HG03439 (cell line): ENCODE results near the gene SNX13.

Experiments used
- ATAC-seq: cut with Tn5 transposase; IDR thresholded peaks from one replicate; pipeline ENCODE4 v1.9.1; 2021; ENCODE audit warnings: mild to moderate bottlenecking, moderate library complexity; ENCODE audit not compliant: unreplicated experiment

SNX13 gene, protein sequence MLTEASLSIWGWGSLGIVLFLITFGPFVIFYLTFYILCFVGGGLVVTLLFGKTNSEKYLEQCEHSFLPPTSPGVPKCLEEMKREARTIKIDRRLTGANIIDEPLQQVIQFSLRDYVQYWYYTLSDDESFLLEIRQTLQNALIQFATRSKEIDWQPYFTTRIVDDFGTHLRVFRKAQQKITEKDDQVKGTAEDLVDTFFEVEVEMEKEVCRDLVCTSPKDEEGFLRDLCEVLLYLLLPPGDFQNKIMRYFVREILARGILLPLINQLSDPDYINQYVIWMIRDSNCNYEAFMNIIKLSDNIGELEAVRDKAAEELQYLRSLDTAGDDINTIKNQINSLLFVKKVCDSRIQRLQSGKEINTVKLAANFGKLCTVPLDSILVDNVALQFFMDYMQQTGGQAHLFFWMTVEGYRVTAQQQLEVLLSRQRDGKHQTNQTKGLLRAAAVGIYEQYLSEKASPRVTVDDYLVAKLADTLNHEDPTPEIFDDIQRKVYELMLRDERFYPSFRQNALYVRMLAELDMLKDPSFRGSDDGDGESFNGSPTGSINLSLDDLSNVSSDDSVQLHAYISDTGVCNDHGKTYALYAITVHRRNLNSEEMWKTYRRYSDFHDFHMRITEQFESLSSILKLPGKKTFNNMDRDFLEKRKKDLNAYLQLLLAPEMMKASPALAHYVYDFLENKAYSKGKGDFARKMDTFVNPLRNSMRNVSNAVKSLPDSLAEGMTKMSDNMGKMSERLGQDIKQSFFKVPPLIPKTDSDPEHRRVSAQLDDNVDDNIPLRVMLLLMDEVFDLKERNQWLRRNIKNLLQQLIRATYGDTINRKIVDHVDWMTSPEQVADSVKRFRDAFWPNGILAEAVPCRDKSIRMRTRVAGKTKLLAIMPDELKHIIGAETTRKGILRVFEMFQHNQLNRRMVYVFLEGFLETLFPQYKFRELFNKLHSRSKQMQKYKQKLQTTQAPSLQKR

DNA sequence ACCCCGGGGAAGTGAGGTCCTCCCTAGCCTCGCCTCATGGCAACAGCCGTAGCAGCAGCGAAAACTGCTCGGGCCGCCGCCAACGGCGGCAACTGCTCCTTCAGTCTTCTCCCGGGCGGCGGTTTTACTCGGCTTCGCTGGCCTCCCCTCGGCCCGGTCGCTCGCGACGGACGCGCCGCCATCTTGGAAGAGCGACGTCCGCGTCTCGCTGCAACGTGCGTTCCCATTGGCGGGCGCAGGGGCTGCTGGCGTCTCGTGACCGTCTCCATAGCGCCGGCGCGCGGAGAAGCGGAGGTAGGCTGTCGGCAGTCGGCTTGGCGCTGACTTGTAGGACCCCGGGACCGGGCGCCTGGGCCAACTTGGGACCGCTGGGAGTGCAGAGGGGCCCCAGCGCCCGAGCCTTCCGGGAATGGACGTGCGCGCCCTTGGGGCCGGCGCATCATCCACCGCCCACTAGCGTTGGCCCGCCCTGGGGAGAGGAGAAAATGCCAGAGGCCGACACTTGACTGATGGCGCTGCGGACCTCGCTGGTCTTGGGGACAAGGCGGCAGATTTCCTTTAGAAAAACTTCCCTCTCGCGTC, at the start of gene SNX13:
Gene SNX13, minus strand, starts transcription at position 193 of the 582 bp plus-strand sequence. CDS start 199 bp downstream, outside the sequence.
- ATAC-seq = peak; percentile 91

DNA sequence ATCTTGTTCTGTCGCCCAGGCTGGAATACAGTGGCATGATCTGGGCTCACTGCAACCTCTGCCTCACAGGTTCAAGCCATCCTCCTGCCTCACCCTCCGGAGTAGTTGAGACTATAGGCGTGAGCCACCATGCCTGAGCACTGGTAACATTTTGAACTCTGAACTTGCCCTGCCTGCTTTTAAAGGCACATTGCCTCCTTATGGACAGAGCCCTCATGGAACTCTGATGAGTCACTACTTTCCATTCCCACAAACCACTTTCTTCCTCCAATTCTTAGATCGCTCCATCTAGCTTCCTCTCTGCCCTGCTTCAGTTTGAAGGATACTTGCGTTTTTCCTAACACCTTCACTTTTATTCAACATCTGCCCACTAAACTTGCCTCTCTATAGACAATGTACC, 49.3 kb upstream of the SNX13 start:
- ATAC-seq = no peak

DNA sequence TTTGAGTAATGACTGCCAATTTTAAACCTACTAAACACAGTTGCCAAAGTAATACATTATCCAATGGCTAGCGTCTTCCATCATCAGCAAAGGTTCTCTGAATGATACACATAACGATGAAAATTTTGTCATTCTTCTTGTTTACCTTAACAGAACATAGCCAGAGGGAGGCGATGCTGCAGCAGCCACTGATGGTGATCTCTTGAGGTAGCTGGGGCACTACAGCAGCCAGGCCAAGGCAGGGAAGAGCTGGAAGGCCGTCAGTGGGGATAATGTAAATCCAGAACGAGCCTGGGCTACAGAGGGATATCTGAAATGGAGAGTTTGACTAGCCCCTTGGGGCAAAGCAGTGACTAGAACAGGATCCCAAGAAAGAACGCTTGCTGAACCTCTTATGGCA, 48.6 kb upstream of the SNX13 start:
- no peak for ATAC-seq

DNA sequence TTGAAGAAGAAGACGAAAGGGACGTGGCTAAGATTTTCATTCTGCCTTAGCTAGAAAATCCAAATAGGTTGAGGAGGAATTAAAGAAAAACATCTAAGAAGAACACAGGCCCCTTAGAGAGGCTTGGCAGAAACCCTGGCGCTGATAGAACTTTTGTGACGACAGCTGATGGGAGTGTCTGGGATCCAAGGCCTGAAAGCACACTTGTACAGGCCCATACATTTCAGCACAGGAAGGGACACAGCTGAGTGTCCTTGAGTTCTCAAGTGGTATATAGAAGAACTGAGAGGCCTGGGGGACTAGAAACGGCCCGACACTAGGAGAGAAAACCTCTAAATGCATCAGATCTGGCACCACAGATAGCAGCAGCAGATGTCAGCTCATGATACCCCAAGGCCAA, 47.8 kb upstream of the SNX13 start:
- no peak for ATAC-seq

DNA sequence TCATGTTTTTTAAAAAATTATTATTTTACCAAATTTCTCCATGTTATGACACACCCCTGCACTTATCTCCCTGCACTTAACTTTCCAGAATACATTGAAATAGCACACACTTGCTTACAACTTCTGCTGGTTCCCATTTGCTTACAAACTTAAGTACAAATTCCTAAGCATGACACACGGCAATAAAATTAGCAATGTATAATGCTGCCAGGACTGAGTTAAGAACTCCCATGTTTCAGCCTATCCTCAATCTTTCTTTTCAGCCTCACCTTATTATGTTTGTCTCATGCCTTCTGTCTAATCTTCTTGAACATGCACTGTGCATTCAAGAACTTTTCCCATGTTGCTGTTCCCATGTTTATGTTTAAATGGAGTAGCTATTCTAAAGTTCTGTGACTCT, 46.6 kb upstream of the SNX13 start:
- no peak for ATAC-seq

DNA sequence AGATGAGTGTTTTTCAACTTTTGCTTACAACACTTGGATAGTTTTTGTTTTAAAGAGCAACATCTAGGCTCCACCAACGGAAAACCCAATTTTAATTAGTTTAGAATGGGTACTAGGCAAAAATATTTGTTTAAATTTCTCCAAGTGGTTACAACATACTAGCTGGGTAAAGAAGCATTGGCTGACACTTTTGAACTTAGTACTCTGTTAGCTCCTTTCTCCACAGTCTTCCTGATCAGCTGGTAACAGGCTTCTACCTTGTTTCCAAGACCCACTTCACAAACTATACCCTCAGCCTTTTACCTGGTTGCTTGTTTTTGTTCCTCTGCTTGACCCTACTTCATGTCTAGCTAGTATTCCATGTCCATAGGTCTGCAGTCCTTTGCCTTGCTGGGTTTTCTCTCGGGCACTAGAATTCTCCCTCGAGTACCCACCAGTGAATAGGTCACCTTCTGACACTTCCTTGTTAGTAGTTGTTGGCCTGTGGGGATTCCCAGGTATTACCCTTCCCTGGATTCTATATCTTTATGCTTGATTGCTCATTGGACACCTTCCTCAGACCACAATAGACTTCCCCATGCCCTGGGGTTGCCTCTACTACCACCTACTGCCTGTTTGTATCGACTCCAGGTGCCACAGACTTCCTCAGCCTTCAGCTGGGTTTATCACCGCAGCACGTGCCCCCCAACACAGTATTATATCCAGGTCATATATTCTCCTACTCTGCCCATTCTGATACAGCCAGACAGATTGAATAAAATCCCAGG, 45.4 kb upstream of the SNX13 start:
- no peak for ATAC-seq

DNA sequence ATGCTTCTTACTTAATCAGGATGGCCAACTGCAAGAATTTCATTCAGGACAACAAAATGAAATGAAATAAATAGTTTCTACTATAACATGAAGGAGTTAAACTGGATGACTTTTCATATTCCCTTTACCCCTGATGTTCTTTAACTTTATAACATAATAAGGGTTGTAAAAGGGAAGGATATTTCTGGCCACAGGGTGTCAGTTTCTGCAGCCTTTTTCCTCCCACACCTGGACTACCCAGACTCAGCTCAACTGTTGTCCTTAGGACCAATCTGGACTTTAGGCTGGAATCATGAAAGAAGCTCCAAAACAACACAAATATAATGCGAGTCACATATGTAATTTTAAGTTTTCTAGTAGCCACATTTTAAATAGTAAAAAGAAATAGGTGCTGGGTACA, 44.0 kb upstream of the SNX13 start:
- ATAC-seq = no peak

DNA sequence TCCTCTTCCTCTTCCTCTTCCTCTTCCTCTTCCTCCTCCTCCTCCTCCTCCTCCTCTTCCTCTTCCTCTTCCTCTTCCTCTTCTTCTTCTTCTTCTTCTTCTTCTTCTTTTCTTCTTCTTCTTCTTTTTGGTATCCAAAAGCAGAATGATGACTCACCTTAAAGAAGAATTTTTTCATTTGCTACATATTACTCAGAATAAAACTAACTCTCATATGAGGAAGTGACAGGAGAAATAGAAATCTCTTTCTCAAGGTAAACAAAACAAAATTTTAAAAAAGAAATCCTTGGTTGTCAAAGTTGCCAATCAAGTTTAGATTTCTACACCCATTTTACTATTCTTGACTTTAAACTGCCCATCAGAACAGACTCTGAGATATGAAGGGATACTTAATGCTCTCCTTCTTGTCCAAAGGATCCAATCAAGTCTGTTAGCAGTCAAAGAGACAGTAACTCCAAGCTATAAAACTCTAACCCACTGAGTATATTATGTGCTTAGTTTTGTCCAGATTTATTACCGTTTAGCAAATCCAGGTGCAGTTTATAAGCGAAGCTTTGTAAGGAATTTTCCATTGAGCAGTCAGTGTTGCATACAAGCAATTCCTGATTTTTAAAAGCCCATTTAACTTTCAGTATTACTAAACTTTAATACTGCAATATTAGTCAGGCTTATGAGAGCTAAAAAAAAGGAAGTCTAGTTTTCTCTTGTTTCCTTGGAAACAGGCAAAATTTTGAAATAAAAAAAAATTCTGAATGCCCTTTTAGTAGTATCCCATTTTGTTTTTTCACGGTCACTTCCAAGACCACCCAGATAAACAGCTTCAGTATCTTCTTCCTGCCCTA, 43.1 kb upstream of the SNX13 start:
- no peak for ATAC-seq

DNA sequence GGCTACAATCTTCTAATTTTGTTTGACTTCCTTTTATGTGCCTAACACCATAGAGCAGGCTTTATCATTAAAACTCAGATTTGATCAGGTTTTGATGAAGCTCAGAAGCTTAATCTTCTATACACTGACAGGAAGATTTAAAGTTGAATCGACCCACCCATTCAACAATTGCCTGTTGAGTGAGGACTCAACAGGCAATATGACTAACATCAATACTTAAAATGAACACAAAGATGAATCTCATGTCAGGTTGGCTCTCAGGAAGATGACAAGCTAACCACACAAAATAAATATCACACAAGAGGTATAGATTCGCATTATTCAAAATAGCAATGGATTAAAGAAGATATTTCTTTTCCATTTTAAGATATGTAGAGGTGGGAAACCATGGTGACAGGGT, 36.7 kb upstream of the SNX13 start:
- ATAC-seq = no peak

DNA sequence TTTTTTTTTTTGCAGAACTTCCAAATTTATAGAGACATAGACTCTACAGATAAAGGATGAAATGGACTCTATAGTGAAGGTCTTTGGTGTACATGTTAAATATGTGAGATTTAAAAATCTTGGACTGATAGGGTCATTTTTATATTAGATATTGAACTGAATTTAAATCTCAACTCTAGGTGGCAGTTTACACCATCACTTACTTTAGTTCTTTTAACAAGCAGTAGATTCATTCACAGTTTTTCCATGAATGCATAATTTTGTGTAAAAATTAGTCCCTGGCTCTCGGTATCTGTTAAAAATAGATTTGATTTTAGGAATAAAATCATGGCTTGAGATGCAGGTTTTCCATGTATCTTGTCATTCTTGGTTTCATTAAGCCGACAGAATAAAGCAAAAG, 31.1 kb upstream of the SNX13 start:
- ATAC-seq = no peak

DNA sequence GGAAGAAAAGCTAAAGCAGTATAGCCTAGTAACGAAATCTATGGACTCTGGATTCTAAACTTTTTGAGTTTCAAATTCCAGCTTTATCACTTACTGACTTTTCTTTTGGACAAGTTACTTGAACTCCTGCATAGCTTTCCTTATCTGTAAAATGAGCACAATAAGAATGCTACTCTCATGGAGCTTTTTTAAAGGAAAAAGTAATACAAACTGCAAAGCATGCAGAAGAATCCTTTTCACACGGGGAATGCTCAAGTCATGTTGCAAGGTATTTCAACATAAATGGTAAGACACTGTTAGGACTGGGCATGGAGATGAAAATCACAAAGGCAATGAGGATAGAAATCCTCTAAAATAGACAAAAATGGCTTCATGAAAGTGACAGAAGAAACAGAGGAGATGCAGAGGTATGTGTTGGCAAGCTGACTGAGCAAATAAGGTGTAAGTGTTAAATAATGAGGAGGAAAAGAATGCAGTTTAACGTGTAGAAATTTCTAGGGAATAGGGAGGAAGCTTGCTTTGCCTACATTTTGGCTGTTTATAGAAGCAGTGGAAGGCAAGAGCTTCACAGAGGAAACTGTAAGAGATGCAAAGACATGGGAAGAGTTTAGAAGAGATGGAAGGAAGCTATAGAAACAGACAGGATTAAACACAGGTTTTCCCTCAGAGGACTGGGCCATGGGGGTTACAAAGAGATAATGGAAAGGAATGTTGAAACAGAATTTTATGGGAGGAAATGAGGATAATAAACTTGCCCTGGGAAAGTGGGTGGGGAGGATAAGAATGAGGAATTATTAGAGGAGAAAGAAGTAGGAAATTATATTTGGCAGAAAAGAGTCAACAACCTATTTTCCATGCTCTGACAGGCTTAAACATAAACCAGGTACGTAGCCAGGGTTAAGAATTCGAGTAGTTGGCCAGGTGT, 28.8 kb upstream of the SNX13 start:
- ATAC-seq = no peak

DNA sequence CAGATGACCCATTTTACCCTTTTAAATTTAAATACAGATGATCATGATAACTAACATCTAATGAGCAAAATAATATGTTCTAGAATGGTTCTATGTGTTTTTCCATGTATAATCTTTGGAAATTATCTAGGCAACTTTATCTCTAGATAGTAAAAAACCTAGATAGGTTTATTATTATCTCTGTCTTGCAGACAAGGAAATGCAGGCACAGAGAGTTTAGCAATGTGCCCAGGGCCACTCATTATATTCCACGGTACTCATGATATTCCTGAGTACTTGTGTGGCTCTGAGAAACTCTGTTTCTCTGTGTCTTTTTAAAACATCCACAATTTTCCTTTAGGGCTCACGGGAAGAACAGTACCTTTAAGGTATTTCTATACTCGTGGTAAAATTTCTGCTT, 26.4 kb upstream of the SNX13 start:
- no peak for ATAC-seq

DNA sequence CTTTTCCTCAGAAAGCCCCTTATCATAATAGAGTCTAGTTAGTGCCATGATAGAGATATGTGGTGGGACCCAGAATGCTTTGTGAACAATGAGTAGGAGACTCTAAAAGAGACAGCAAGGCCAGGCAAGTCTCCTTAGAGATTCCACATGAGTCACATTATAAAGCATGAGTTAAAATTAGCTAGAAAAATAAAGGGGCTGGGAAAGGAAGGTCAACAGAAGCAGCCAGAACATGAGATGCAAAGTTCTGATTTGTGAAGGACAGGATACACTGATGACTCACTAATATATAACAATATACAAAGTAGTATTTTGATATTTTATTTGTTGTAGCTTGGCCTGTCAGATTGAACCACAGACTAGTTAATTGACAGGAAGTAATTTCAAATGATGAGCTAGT, 25.3 kb upstream of the SNX13 start:
- no peak for ATAC-seq

DNA sequence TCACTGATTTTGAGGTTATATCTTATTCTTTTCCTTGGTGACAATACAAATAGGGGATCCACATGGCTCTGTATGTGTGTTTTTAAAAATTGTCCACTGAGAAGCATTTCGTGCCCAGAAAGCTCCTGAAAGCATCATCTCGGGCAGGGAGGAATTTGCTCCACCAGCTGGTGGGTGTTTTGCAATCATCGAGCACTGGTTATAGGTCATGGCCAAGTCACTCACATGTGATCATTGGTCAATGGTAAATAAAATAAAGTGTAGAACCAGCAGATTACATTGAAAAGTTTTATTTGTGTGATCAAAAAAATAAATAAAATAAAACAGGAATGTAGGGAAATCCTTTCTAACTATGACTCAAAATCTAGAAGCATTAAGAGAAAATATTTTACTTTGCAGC, 23.0 kb upstream of the SNX13 start:
- no peak for ATAC-seq

DNA sequence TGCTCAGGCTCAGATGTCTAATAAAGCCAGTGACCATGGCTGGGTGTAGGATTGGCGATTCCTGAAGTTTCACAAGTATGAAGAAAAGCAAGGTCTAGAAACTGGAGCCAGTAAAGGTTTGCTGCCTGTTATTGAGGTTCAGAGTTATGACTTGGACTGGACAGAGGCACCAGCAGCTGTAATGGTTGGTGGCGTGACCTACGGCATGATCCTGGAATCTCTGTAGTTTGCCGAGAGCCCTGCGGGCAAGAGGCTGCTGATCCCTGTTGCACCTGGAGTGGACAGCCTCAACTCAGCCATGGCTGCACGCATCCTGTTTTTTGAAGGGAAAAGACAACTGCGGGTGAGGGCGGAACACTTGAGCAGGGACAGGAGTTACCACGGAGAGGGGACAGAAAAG, 22.4 kb upstream of the SNX13 start:
- ATAC-seq = no peak

DNA sequence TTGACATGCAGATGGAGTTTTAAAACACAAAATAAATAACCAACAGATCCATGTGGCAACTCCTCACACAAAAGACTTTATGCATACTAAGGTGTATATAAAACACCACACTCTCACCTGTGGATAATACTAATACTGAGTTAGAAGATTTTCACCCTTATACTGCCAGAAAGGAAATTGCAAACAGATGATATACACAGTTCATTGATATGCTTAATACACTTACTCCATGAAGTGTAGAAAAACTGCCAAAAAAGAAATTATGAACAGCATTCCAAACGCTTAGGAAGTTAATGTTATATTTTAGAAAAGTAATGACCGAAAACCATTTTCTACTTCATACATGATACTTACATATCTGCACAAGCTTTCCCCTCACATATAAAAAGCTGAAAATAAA, 17.6 kb upstream of the SNX13 start:
- ATAC-seq = no peak

DNA sequence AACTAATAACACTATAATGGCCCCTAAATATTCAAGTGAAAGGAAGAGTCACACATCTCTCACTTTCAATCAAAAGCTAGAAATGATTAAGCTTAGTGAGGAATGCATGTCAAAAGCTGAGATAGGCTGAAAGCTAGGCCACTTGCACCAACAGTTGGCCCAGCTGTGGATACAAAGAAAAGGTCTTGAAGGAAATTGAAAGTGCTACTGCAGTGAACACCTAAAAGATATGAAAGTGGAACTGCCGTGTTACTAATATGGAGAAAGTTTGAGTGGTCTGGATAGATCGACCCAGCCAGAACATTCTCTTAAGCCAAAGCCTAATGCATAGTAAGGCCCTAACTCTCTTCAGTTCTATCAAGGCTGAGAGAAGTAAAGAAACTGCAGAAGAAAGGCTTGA, 12.1 kb upstream of the SNX13 start:
- ATAC-seq = peak; percentile 100

DNA sequence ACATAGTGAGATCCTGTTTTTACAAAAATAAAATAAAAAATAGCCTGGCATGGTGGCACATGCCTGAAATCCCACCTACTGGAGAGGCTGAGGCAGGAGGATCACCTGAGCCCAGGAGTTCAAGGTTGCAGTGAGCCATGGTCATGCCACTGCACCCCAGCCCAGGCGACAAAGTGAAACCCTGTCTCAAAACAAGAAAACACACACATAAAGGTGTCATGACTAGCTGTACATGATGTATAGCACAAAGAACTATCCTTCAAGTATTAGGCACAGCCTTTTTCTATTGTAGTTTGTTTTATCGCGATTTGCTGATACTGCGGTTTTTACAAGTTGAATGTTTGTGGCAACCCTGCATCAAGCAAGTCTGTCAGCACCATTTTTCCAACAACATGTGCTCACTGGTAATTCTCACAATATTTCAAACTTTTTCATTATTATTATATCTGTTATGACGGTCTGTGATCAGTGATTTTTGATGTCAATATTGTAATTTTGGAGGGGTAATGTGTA, 11.5 kb upstream of the SNX13 start:
- no peak for ATAC-seq
